ENCODE data around the gene UQCC2. TPM values are rescaled to one million over a fixed set of nuclear protein-coding genes. Genes with fewer than 3 reads are reported as not detected.

UQCC2 gene
- total RNA-seq, 4 donors from 2014 or later, result 9.9 to 15.9 (median 13.5) TPM

DNA sequence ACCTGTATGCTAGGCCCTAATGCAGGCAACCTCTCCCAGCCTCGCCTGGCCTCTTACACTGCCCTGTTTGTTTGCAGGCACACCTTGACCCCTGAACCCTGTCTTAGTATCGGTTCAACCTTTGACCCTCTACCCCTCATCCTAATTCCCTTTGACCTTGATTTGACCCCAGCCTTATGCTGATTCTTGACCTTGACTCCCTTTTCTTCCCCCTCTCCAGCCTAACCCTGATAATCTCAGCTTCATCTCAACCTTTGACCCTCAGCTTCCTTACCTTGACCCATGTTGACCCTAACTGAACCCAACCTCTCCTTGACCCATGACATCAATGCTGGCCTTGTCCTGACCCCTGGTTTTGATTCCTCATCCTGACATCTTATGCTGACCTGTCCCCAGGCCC is 33.8 kb downstream of the UQCC2 start:
- TF ChIP-seq CTCF (IDR thresholded peaks at IDR 0.05; ENCODE audit: low read depth), result no peak

GRCh38 chr6:33677143-33677660 is 34.3 kb downstream of the UQCC2 start:
- TF ChIP-seq CTCF (IDR thresholded peaks at IDR 0.05; ENCODE audit: low read depth), result no peak

- no peak for TF ChIP-seq CTCF (IDR thresholded peaks at IDR 0.05; ENCODE audit: low read depth)
Observed at GRCh38 chr6:33676416-33677142, 34.9 kb downstream of the UQCC2 start.

DNA sequence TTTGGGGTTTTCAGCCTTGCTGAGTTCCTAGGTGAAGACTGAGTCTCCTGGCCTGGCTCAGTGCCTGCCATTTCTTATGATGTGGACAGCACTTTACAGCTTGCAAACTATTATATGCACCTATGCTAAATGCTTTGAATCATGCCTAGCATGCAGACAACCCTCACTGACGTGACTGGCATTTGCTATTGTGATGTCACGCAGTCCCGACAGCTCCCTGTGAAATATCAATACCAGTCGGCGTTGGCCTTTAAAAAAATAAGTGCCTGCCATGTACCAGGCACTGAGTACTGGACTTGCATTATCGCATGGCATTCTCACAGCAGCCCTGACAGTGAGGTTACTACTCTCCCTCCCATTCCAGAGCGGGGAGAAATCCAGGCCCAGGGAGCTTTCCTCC is 35.5 kb downstream of the UQCC2 start:
- TF ChIP-seq CTCF (IDR thresholded peaks at IDR 0.05; ENCODE audit: low read depth), result no peak

DNA sequence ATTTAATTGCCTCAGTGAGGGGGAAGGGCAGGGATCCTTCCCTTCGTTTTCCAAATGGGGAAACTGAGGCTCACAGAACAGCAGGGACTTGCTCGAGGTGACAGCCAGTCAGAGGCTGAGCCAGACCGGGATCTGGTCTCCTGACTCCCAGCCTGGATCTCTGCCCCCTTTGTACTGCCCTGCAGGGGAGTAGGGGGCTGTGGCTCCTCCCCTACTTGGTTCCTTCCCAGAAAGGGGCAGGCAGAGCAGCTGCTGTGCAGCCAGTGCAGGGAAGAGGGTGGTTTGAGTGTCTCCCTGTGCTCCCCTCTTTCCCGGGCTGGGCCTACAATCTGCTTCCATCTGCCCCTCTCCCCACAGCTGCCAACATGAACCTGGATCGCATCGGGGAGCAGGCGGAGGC is 37.6 kb downstream of the UQCC2 start:
- TF ChIP-seq CTCF (IDR thresholded peaks at IDR 0.05; ENCODE audit: low read depth), result no peak

DNA sequence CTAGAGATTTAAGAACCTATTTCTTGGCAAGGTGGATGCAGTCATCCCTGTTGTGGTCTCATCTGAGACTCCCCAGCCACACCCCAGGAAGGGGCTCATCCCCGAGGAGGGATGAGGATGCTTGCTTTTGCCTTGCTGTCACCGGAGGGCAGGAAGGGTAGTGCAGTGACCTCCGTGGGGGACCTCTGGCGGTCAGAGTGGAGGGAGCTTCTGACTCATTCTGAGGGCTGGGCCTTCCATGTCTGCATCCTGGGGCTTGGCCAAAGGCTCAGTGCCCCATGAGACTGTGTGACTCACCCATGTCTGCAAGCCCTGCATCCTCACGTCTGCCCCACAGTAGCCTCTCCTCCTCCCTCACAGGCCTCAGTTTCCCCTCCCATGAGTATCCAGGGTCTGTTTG is 38.7 kb downstream of the UQCC2 start:
- TF ChIP-seq CTCF (IDR thresholded peaks at IDR 0.05; ENCODE audit: low read depth), result no peak

DNA sequence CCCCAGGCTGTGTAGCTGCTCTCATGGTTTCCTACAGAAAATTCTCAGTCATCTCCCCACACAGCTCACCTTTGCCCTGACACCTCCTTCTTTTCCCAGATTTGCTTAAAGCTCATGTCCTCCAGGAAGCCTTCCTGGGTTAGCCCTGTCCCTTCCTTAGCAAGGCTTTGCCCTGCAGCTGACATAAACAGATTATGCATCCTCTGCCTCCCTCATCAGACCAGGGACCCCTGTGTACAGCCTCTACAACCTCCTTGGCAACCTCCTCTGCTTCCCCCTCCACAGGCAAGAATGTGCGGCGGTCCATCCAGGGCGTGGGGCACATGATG is 39.8 kb downstream of the UQCC2 start:
- no peak for TF ChIP-seq CTCF (IDR thresholded peaks at IDR 0.05; ENCODE audit: low read depth)

All from subcutaneous adipose tissue (tissue), 4 donors.